Upper lobe of right lung (tissue), 1 donor: ENCODE data around the gene PDCD5. TPM values are rescaled to one million over a fixed set of nuclear protein-coding genes. Genes with fewer than 3 reads are reported as not detected.

Source experiments
- ATAC-seq: fragments of 200-7000 bp; cut with Tn5 transposase; one replicate; pipeline ENCODE4 v1.9.1; 2020; ENCODE audit warnings: mild to moderate bottlenecking, moderate library complexity
- DNase-seq: peaks from one replicate; pipeline ENCODE4 v3.0.0-alpha.2; 2020
- H3K27ac ChIP-seq: fragments of 200-600 bp; one replicate; pipeline ENCODE4 v1.8.0; 2022
- H3K27me3 ChIP-seq: fragments of 200-600 bp; one replicate; pipeline ENCODE4 v1.8.0; 2022; ENCODE audit warnings: mild to moderate bottlenecking
- H3K36me3 ChIP-seq: fragments of 200-600 bp; one replicate; pipeline ENCODE4 v1.8.0; 2022
- H3K4me1 ChIP-seq: fragments of 200-600 bp; one replicate; pipeline ENCODE4 v1.8.0; 2022
- H3K4me3 ChIP-seq: fragments of 200-600 bp; one replicate; pipeline ENCODE4 v1.8.0; 2022; ENCODE audit warnings: mild to moderate bottlenecking
- H3K9me3 ChIP-seq: fragments of 200-600 bp; one replicate; pipeline ENCODE4 v1.8.0; 2022
- intact Hi-C: fragments of 100-400 bp; cut with DNase I; formaldehyde crosslinking; loops from one replicate; pipeline ENCODE4 v1.11.0; 2022
- total RNA-seq: library from RNA; stranded (reverse); fragmentation: NEBNext Ultra II Directional; extraction: Animal tissue kit (Norgen Biotek cat#: 25700); gene quantifications from one replicate; pipeline ENCODE4 v1.2.1, GENCODE V29; 2021
- TF ChIP-seq, protein P1 (sequence below): fragments of 200-600 bp; IDR thresholded peaks from one replicate; pipeline ENCODE4 v1.8.0; 2022; ENCODE audit warnings: antibody characterized with exemption
- donor health status: DM: no; HTN: yes; CAD: no; lungs with severe emphysema.

PDCD5 gene
- total RNA-seq, 1 donor from 2014 or later: 57.7 TPM

DNA sequence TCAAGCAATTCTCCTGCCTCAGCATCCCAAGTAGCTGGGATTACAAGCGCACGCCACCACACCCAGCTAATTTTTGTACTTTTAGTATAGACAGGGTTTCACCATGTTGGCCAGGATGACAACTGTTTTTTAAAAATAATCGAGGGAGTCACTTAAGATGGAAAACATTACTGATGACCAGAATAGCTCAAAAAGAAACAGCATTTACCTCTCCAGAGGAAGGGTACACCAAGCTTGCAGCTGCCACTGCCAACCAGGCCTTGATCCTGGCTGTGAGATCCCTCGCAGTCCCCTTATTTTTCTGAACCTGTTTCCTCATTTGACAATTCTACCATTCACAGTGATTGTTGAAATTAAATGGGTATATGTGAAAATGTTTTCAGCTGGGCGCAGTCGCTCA, 14.5 kb downstream of the PDCD5 start:
- DNase-seq (no peak), ATAC-seq (no peak)
- no peaks in the 10 kb centered on the region for H3K9me3 ChIP-seq
- no peak overlapping the region for H3K27ac ChIP-seq
- intact Hi-C loops: no loop called here
- H3K36me3 ChIP-seq: peaks cover 75% of the 10 kb centered on the region
- TF ChIP-seq, protein P1, sequence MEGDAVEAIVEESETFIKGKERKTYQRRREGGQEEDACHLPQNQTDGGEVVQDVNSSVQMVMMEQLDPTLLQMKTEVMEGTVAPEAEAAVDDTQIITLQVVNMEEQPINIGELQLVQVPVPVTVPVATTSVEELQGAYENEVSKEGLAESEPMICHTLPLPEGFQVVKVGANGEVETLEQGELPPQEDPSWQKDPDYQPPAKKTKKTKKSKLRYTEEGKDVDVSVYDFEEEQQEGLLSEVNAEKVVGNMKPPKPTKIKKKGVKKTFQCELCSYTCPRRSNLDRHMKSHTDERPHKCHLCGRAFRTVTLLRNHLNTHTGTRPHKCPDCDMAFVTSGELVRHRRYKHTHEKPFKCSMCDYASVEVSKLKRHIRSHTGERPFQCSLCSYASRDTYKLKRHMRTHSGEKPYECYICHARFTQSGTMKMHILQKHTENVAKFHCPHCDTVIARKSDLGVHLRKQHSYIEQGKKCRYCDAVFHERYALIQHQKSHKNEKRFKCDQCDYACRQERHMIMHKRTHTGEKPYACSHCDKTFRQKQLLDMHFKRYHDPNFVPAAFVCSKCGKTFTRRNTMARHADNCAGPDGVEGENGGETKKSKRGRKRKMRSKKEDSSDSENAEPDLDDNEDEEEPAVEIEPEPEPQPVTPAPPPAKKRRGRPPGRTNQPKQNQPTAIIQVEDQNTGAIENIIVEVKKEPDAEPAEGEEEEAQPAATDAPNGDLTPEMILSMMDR: no peak
- no peak overlapping the region for H3K4me3 ChIP-seq
- no peaks in the 10 kb centered on the region for H3K27me3 ChIP-seq
- H3K4me1 ChIP-seq: no peaks in the 10 kb centered on the region

DNA sequence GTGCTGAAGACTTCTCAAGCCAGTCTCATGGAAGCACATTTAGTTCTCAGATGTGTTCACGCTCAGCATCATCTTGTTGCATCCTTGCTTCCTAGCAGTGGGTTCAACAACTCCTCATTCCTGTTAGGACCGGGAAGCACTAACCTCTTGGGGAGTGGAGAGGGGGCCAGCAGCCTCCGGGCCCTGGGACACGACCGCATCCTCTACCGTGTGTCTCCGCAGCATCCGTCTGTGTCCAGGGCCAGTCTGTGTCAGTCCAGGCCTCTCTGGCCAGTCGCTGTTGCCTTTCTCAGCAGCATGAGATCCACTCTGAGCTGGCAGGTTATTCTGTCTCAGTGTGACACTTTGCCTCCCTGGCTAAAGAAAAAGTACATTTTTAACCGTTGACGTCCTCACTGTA, 17.0 kb downstream of the PDCD5 start:
- Histone ChIP-seq H3K4me1 (no peaks in the 10 kb centered on the region), H3K4me3 (no peak overlapping the region), H3K36me3 (peaks cover 97% of the 10 kb centered on the region), H3K9me3 (no peaks in the 10 kb centered on the region), H3K27me3 (no peaks in the 10 kb centered on the region), H3K27ac (no peak overlapping the region)
- TF ChIP-seq, protein P1: no peak
- intact Hi-C loops: no loop called here
- peak; percentile 31 for DNase-seq
- no peak for ATAC-seq

DNA sequence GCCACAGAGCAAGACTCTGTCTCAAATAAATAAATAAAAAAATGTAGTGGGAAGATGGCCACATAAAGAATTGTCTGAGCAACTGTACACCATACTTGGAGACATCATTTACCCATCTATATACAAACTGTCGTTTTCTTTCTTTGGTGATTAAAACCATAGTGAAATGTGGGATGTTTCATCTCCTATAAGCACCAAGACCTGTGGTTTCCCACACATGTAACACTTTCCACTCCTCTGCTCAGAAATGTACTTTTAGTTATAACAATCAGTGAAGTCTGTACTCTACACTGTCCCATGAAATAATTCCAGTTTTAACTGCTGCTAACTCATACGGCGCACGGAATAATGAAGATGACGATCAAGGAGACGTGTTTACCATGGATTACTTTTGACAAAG, 18.3 kb downstream of the PDCD5 start:
- intact Hi-C loops: no loop called here
- no peaks in the 10 kb centered on the region for H3K4me1 ChIP-seq
- TF ChIP-seq, protein P1: no peak
- H3K27ac ChIP-seq: no peak overlapping the region
- H3K4me3 ChIP-seq: no peak overlapping the region
- no peak for ATAC-seq
- no peak for DNase-seq
- peaks cover 97% of the 10 kb centered on the region for H3K36me3 ChIP-seq
- no peaks in the 10 kb centered on the region for H3K27me3 ChIP-seq
- H3K9me3 ChIP-seq: no peaks in the 10 kb centered on the region

DNA sequence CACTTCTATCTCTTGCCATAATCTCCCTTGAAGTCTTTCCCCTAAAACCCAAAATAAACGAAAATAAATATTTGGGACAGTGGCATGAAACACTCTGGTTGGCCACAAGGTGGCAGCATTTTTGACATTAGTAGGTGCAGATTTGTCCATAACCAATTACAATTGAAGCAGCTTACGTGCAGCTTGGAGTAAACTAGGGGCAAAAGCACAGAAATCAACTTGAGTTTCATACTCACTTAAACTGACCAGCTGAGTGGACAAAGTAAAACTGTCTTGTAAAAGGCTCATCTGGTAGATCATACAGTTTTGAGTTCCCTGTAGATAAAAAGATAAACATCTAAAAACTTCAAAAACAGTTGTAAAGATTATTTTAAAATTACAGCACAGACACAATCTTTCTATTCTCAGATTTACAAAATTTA, 18.8 kb downstream of the PDCD5 start:
- Histone ChIP-seq H3K4me3 (no peak overlapping the region), H3K9me3 (no peaks in the 10 kb centered on the region), H3K4me1 (no peaks in the 10 kb centered on the region), H3K27ac (no peak overlapping the region), H3K27me3 (no peaks in the 10 kb centered on the region), H3K36me3 (peaks cover 97% of the 10 kb centered on the region)
- TF ChIP-seq, protein P1: peak; percentile 85
- DNase-seq: no peak
- intact Hi-C loops: no loop called here
- ATAC-seq: peak; percentile 75

DNA sequence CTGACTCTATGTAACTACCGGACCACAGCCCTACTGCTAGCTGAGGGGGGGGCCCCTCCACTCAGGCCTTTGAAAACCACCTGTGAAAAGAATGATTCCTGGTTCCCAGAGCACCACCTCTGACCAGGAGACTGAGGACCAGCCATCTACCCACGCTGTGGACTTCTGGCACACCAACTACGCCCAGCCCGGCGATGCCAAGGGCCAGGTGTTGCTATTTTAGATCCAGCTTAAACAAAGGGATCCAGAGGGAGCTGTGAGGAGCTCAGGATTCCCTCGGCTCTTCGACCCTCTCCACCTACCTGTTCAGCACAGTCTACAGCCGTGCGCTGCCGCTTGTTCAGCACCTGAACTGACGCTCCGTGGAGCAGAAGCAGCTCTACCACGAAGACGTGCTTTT, 23.0 kb downstream of the PDCD5 start:
- TF ChIP-seq, protein P1: no peak
- Histone ChIP-seq H3K4me1 (no peaks in the 10 kb centered on the region), H3K36me3 (peaks cover 90% of the 10 kb centered on the region)

DNA sequence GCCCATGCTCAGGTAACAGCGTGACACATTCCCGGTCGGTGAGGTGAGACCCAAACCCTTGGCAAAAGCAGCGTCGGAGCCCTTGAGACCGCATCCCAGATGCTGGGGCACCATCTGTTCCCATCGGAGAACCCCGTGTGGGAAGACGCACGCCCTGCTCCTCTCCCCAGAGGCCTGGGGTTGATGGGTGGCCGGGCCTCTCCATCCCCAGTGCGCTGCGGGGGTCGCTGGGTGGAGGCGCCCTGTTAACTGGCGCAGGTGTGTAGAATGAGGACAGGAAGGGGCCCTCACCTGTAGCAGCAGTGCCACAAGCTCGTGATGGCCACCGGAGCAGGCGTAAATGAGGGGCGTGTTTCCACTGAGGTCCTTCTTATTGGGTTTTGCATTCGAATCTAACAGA, 24.6 kb downstream of the PDCD5 start:
- no peak overlapping the region for H3K4me3 ChIP-seq
- H3K27me3 ChIP-seq: no peaks in the 10 kb centered on the region
- intact Hi-C loops: no loop called here
- TF ChIP-seq, protein P1: no peak
- no peak overlapping the region for H3K27ac ChIP-seq
- DNase-seq (no peak), ATAC-seq (no peak)
- no peaks in the 10 kb centered on the region for H3K4me1 ChIP-seq
- peaks cover 76% of the 10 kb centered on the region for H3K36me3 ChIP-seq
- H3K9me3 ChIP-seq: no peaks in the 10 kb centered on the region

More for the DNA sequence above, 23.0 kb downstream of the PDCD5 start:
- no peak overlapping the region for H3K4me3 ChIP-seq
- H3K9me3 ChIP-seq: no peaks in the 10 kb centered on the region
- no peak overlapping the region for H3K27ac ChIP-seq
- ATAC-seq: no peak
- intact Hi-C loops: no loop called here
- H3K27me3 ChIP-seq: no peaks in the 10 kb centered on the region
- DNase-seq: peak; percentile 35
